K562 (cell line): ENCODE data around the gene SLCO3A1. TPM values are rescaled to one million over a fixed set of nuclear protein-coding genes. Genes with fewer than 3 reads are reported as not detected.

Experiments
- ATAC-seq: fragments of 200-7000 bp; cut with Tn5 transposase; 3 replicates; pipeline ENCODE4 v1.9.1; 2020; ENCODE audit warnings: moderate library complexity
- BruUV-seq: library from RNA; stranded (reverse); fragments of 400-500 nt; replicated peaks from 2 replicates; lab custom pipeline; 2021; lab: Mats Ljungman, UMichigan
- CTCF ChIA-PET: fragments of 300-600 bp; formaldehyde crosslinking; extraction: SDS; loops from one replicate; lab custom pipeline; 2021; ENCODE audit warnings: low intra/inter-chr PET ratio; lab: Yijun Ruan, JAX
- POLR2A ChIA-PET: fragments of 300-600, 350-650 bp; sonication (Branson Sonifier 250); formaldehyde crosslinking; extraction: SDS; loops from one replicate; lab custom pipeline; 2021; ENCODE audit warnings: antibody characterized with exemption, inconsistent platforms; lab: Yijun Ruan, JAX
- DNase-seq, 4 experiments: peaks; one replicate each; pipeline versions ENCODE4 v3.0.0 to v3.0.0-alpha.2; 2011 to 2018; ENCODE audit warnings: low spot score in 3 of 4, mixed read lengths in 3 of 4; ENCODE audit errors: extremely low read depth in 1 of 4
- FAIRE-seq: peaks from 2 replicates; lab custom pipeline; 2011; peaks lifted over from hg19 to GRCh38; lab: Jason Lieb, UNC
- H2AFZ ChIP-seq: 2 replicates; pipeline ENCODE4 v1.6.0; 2011; ENCODE audit warnings: low read depth, low read length, control low read depth, inconsistent platforms
- H3K27ac ChIP-seq: fragments of 200-600 bp; 3 replicates; pipeline ENCODE4 v1.8.0; 2011; ENCODE audit warnings: low read depth, mild to moderate bottlenecking, control low read depth, inconsistent platforms, low read length, moderate library complexity, mixed read lengths; ENCODE audit errors: extremely low read depth
- H3K27me3 ChIP-seq, 2 experiments: fragments of 300-600 bp in 1 of 2; 2 replicates in 1 of 2; 3 replicates in 1 of 2; pipeline versions ENCODE4 v1.6.0 to v1.8.0; 2011; ENCODE audit warnings: inconsistent platforms in 2 of 2, low read length in 2 of 2, mild to moderate bottlenecking in 1 of 2, mixed read lengths in 1 of 2, moderate library complexity in 1 of 2; ENCODE audit not compliant: control insufficient read depth in 2 of 2, insufficient read depth in 2 of 2
- H3K36me3 ChIP-seq: fragments of 300-600 bp; 3 replicates; pipeline ENCODE4 v1.8.0; 2011; ENCODE audit warnings: mild to moderate bottlenecking, low read length, inconsistent platforms; ENCODE audit not compliant: control insufficient read depth, insufficient read depth
- H3K4me1 ChIP-seq, 2 experiments: fragments of 200-600 bp in 1 of 2; replicated peaks in 1 of 2; 2 replicates in 1 of 2; 3 replicates in 1 of 2; pipeline versions ENCODE4 v1.5.1 to v1.8.0; 2011; ENCODE audit warnings: inconsistent platforms in 2 of 2, low read length in 2 of 2, mild to moderate bottlenecking in 1 of 2, mixed read lengths in 1 of 2, moderate library complexity in 1 of 2; ENCODE audit not compliant: control insufficient read depth in 2 of 2, insufficient read depth in 2 of 2
- H3K4me2 ChIP-seq: 2 replicates; pipeline ENCODE4 v1.6.1; 2011; ENCODE audit warnings: low read length, control low read depth, inconsistent platforms, mixed read lengths; ENCODE audit not compliant: insufficient read depth
- H3K4me3 ChIP-seq: fragments of 200-600 bp; sonication (generic), shearing (Covaris generic); 2 replicates; pipeline ENCODE4 v1.5.1; 2016; ENCODE audit warnings: control low read depth, inconsistent platforms
- H3K79me2 ChIP-seq: fragments of 200-600 bp; 3 replicates; pipeline ENCODE4 v1.8.0; 2011; ENCODE audit warnings: low read length, inconsistent platforms; ENCODE audit not compliant: control insufficient read depth, insufficient read depth
- H3K9ac ChIP-seq, 2 experiments: 2 replicates each; pipeline versions ENCODE4 v1.6.0 to v1.6.1; 2011; ENCODE audit warnings: low read depth in 2 of 2, low read length in 2 of 2, control low read depth in 1 of 2, inconsistent platforms in 1 of 2, mild to moderate bottlenecking in 1 of 2, mixed read lengths in 1 of 2; ENCODE audit not compliant: insufficient read depth in 1 of 2
- H3K9me1 ChIP-seq: one replicate; pipeline ENCODE4 v1.6.0; 2011; ENCODE audit warnings: inconsistent platforms, mild to moderate bottlenecking, low read length, moderate library complexity; ENCODE audit not compliant: control insufficient read depth, insufficient read depth
- H3K9me3 ChIP-seq: replicated peaks from 2 replicates; pipeline ENCODE4 v1.5.1; 2011; ENCODE audit warnings: low read depth, low read length, inconsistent platforms; ENCODE audit not compliant: control insufficient read depth, insufficient read depth
- H4K20me1 ChIP-seq: replicated peaks from 2 replicates; pipeline ENCODE4 v1.6.1; 2011; ENCODE audit warnings: low read length, inconsistent platforms, mixed read lengths; ENCODE audit not compliant: control insufficient read depth, insufficient read depth
- EGR1 ChIP-seq: fragments of 450-650 bp; conservative IDR thresholded peaks from 2 replicates; pipeline ENCODE4 v1.6.1; 2017; ENCODE audit warnings: mild to moderate bottlenecking
- FOXA3 ChIP-seq, 2 experiments: fragments of 450-650 bp in 1 of 2; sonication (generic) in 1 of 2; formaldehyde crosslinking; IDR thresholded peaks in 1 of 2; conservative IDR thresholded peaks in 1 of 2; 2 replicates each; pipeline versions ENCODE4 v1.4.0 to v1.8.0; 2020 to 2022; ENCODE audit warnings: mild to moderate bottlenecking in 2 of 2, missing genetic modification reagents in 1 of 2
- SAFB ChIP-seq: fragments of 200-400 bp; formaldehyde crosslinking; IDR thresholded peaks from 2 replicates; pipeline ENCODE4 v1.6.1; 2017; ENCODE audit warnings: low read depth, low read length, borderline replicate concordance
- ZNF280B ChIP-seq: fragments of 250-450 bp; sonication (Bioruptor Pico); IDR thresholded peaks from 2 replicates; pipeline ENCODE4 v1.5.1; 2021; ENCODE audit warnings: mild to moderate bottlenecking
- WGBS: fragments of 100-300 bp; shearing (Covaris generic); methylation state at CpG from one replicate; pipeline ENCODE4 v1.1.6; 2016; ENCODE audit warnings: low coverage, mixed read lengths; ENCODE audit not compliant: insufficient coverage; ENCODE audit errors: missing lambda C conversion rate; 5-methylcytosine and 5-hydroxymethylcytosine counted together
- in situ Hi-C: fragments of 300-500 bp; cut with MboI; formaldehyde crosslinking; loops from 4 replicates; pipeline ENCODE4 v1.15.0; 2018; ENCODE audit warnings: inconsistent platforms, mixed read lengths
- intact Hi-C: fragments of 100-400 bp; cut with micrococcal nuclease; formaldehyde crosslinking; loops from 2 replicates; pipeline ENCODE4 v1.14.2; 2022
- polyA plus RNA-seq, 8 experiments: library from polyadenylated mRNA; depleted of rRNA in 4 of 8; stranded (reverse) in 5 of 8; unstranded in 3 of 8; fragments of >200 nt; fragmentation: Nextera tagmentation in 2 of 8; fragmentation: Illumina TruSeq in 1 of 8; extraction: Ambion mirVana in 2 of 8; extraction: Trizol in 1 of 8; gene quantifications; 2 replicates each; pipeline versions ENCODE4 v1.2.1 to v1.2.3, GENCODE V29; 2011 to 2014; ENCODE audit warnings: inconsistent platforms in 1 of 8, missing spikeins in 1 of 8
- total RNA-seq, 7 experiments: library from RNA; depleted of rRNA in 6 of 7; stranded (reverse); fragments of >200 nt in 6 of 7; fragmentation: Illumina TruSeq in 2 of 7; extraction: Trizol in 2 of 7; gene quantifications; 2 replicates each; pipeline versions ENCODE4 v1.2.1 to v1.2.3, GENCODE V29; 2011 to 2021; ENCODE audit warnings: low replicate concordance in 1 of 7

Gene SLCO3A1
- total and polyA plus RNA-seq, 9 of the 15 experiments (the other 6 are each of a cell fraction or from before 2014, with no cell fraction given): 0.01 to 0.84 (median 0.06) TPM; not detected in 3

- Histone ChIP-seq H3K9me1 (no peaks in the 10 kb centered on the region), H3K27me3 (peaks cover 0 to 13% of the 10 kb centered on the region in 2 experiments; a peak in 2 of 5 replicates), H3K4me1 (no peaks in the 10 kb centered on the region), H3K9ac (no peak overlapping the region), H2AFZ (no peak overlapping the region), H3K4me2 (no peak overlapping the region), H3K36me3 (no peaks in the 10 kb centered on the region), H3K4me3 (no peak overlapping the region), H3K27ac (no peak overlapping the region), H3K79me2 (no peaks in the 10 kb centered on the region), H3K9me3 (no peaks in the 10 kb centered on the region), H4K20me1 (no peaks in the 10 kb centered on the region)
- no peak for DNase-seq
- TF ChIP-seq EGR1 (no peak), ZNF280B (no peak), SAFB (no peak), FOXA3 (CRISPR knock-in tag; conservative IDR thresholded peaks at IDR 0.05 in 1 of 2, IDR thresholded peaks at IDR 0.05 in 1 of 2) (no peak)
- ATAC-seq: no peak
- no peak for FAIRE-seq
- in situ Hi-C loops: no loop called here
- WGBS: 0% methylated on average over 6 of the region's 6 CpGs
- ChIA-PET CTCF (no interaction called here), POLR2A (no interaction called here)
- no TSS peak for BruUV-seq
- intact Hi-C loops: no loop called here
These were observed 17.5 kb downstream of the SLCO3A1 start for GRCh38 chr15:91870876-91871537.
